ENCODE measurements around the gene WDFY4. TPM values are rescaled to one million over a fixed set of nuclear protein-coding genes. Genes with fewer than 3 reads are reported as not detected.

WDFY4 gene
- total and polyA plus RNA-seq, 2 of the 4 experiments (the other 2 are of a cell fraction), result not detected

DNA sequence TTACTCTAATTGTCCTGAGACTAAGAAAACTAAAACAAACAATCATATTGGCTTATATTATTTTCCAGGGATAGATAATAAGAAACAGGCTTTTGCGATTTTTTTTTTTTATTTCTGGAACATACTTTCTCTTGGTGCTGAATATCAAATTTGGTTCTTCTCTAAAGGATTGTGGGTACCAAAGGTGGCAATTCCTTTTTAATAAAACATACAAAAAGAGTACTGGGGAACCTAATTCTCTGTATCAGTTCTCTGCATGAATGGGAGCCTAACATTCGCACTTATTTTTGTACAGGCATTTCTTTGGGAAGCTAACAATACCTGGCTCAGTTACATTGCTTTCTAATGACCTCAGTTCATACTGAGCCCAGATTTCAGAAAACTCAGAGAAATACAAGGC, 222.2 kb downstream of the WDFY4 start:
- BruUV-seq (replicated peaks), result no TSS peak
- Histone ChIP-seq H3K79me1 (ENCODE audit: low read depth in 1 of 2, low read length in 2 of 2) (no peaks in the 10 kb centered on the region), H2AK9ac (replicated peaks; ENCODE audit: low read depth, low read length, poor library complexity) (no peak overlapping the region), H3K9me1 (ENCODE audit: insufficient read depth, low read length) (no peaks in the 10 kb centered on the region), H2BK5ac (ENCODE audit: low read depth, low read length, poor library complexity, severe bottlenecking) (no peak overlapping the region), H2AK5ac (ENCODE audit: low read depth, low read length) (no peak overlapping the region), H4K91ac (ENCODE audit: insufficient read depth, low read depth, low read length) (no peak overlapping the region), H3K9ac (ENCODE audit: low read depth, low read length) (no peak overlapping the region), H3K27me3 (ENCODE audit: control insufficient read depth, insufficient read depth, low read length) (peaks cover 9% of the 10 kb centered on the region), H4K5ac (ENCODE audit: low read depth, low read length) (no peak overlapping the region), H3K56ac (ENCODE audit: extremely low read depth, insufficient read depth, low read length) (no peak overlapping the region), H3K4me3 (ENCODE audit: insufficient read depth, low read depth, low read length) (no peak overlapping the region), H3K18ac (ENCODE audit: low read depth, low read length) (no peak overlapping the region), H3K4me2 (ENCODE audit: low read depth, low read length) (no peak overlapping the region), H2BK20ac (ENCODE audit: low read depth, low read length) (no peak overlapping the region), H3K36me3 (ENCODE audit: control insufficient read depth, insufficient read depth, low read length) (no peaks in the 10 kb centered on the region), H4K8ac (ENCODE audit: low read depth in 2 of 2, low read length in 2 of 2) (no peak overlapping the region), H2BK120ac (ENCODE audit: low read depth, low read length) (no peak overlapping the region), H3K14ac (replicated peaks; ENCODE audit: low read depth, low read length) (no peak overlapping the region), H3K23ac (ENCODE audit: low read depth, low read length) (no peak overlapping the region), H2AFZ (replicated peaks; ENCODE audit: low read length, poor library complexity) (no peak overlapping the region), H3K4me1 (ENCODE audit: control insufficient read depth, insufficient read depth, low read length) (no peaks in the 10 kb centered on the region), H3K9me3 (ENCODE audit: control insufficient read depth, insufficient read depth, low read length) (no peaks in the 10 kb centered on the region), H2BK15ac (ENCODE audit: low read depth, low read length) (no peak overlapping the region), H3K4ac (ENCODE audit: low read depth, low read length) (no peak overlapping the region), H4K20me1 (ENCODE audit: insufficient read depth, low read length) (no peaks in the 10 kb centered on the region), H3K27ac (ENCODE audit: insufficient read depth, low read length) (no peak overlapping the region)
- DNase-seq (no peak), ATAC-seq (ENCODE audit: low read depth) (no peak)
- intact Hi-C loops (cut with micrococcal nuclease), result no loop called here
- in situ Hi-C loops (cut with MboI; ENCODE audit: low sequenced_read_pairs), result no loop called here
- TF ChIP-seq CEBPB (IDR thresholded peaks at IDR 0.05; ENCODE audit: low read depth, low read length) (no peak), BHLHE40 (IDR thresholded peaks at IDR 0.05; ENCODE audit: low read depth, low read length) (no peak), FOS (IDR thresholded peaks at IDR 0.05; ENCODE audit: low read depth, low read length) (no peak), RFX5 (IDR thresholded peaks at IDR 0.05; ENCODE audit: low read depth, low read length) (no peak), POLR2A (IDR thresholded peaks at IDR 0.05; ENCODE audit: low read depth, low read length) (no peak), SMC3 (IDR thresholded peaks at IDR 0.05; ENCODE audit: low read depth, low read length) (no peak), MXI1 (IDR thresholded peaks at IDR 0.05; ENCODE audit: borderline replicate concordance, low read depth, low read length) (no peak)
- TF ChIP-seq, protein P1, sequence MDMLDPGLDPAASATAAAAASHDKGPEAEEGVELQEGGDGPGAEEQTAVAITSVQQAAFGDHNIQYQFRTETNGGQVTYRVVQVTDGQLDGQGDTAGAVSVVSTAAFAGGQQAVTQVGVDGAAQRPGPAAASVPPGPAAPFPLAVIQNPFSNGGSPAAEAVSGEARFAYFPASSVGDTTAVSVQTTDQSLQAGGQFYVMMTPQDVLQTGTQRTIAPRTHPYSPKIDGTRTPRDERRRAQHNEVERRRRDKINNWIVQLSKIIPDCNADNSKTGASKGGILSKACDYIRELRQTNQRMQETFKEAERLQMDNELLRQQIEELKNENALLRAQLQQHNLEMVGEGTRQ (IDR thresholded peaks at IDR 0.05; ENCODE audit: low read depth, low read length), result no peak
- WGBS, 2 experiments (ENCODE audit: extremely low coverage in 2 of 2, insufficient read length in 1 of 2), result no CpG with 5 or more reads among the region's 2 CpGs
- CTCF ChIA-PET, result interaction anchor here (1.0 kb wide), 1 partner anchor 11 kb away, joined by 3 read pairs; no protein-coding TSS in a partner anchor
- POLR2A ChIA-PET (ENCODE audit: unreplicated experiment), result no interaction called here
- dilution Hi-C loops (cut with HindIII; ENCODE audit: low sequenced_read_pairs, unreplicated experiment), result no loop called here

Measured in IMR-90 (cell line).